GM12878 (cell line): ENCODE data around the gene EPB41L2. TPM values are rescaled to one million over a fixed set of nuclear protein-coding genes. Genes with fewer than 3 reads are reported as not detected.

Experiments used
- ATAC-seq: fragments of 200-7000 bp; cut with Tn5 transposase; 3 replicates; pipeline ENCODE4 v1.9.1; 2020; ENCODE audit warnings: mild to moderate bottlenecking, moderate library complexity
- BruUV-seq: library from RNA; stranded (reverse); fragments of 400-500 nt; replicated peaks from 2 replicates; lab custom pipeline; 2021; lab: Mats Ljungman, UMichigan
- CTCF ChIA-PET: fragments of 300-600 bp; sonication (Branson Sonifier 250); formaldehyde crosslinking; extraction: SDS; loops from one replicate; lab custom pipeline; 2021; ENCODE audit warnings: inconsistent platforms; lab: Yijun Ruan, JAX
- POLR2A ChIA-PET: fragments of 350-600 bp; formaldehyde crosslinking; extraction: SDS; loops from one replicate; lab custom pipeline; 2021; ENCODE audit warnings: inconsistent platforms; lab: Charles Lee
- RAD21 ChIA-PET: fragments of 300-600 bp; sonication (Branson Sonifier 250); formaldehyde crosslinking; loops from one replicate; lab custom pipeline; 2023; ENCODE audit warnings: antibody characterized with exemption; ENCODE audit not compliant: unreplicated experiment; lab: Charles Lee
- SMC1A ChIA-PET: fragments of 300-600 bp; sonication (Branson Sonifier 250); formaldehyde crosslinking; loops from one replicate; lab custom pipeline; 2023; ENCODE audit not compliant: unreplicated experiment, uncharacterized antibody; lab: Charles Lee
- DNase-seq: peaks from one replicate; pipeline ENCODE4 v3.0.0-alpha.2; 2011; ENCODE audit warnings: low read depth, low spot score
- FAIRE-seq: peaks from 3 replicates; lab custom pipeline; 2011; peaks lifted over from hg19 to GRCh38; lab: Jason Lieb, UNC
- H2AFZ ChIP-seq: 2 replicates; pipeline ENCODE4 v1.6.0; 2011; ENCODE audit warnings: low read depth, low read length, control low read depth; ENCODE audit not compliant: control insufficient read depth
- H3K27ac ChIP-seq: 2 replicates; pipeline ENCODE4 v1.5.1; 2011; ENCODE audit warnings: control low read depth; ENCODE audit not compliant: control insufficient read depth, insufficient read depth
- H3K27me3 ChIP-seq, 2 experiments: replicated peaks in 1 of 2; 2 replicates each; pipeline versions ENCODE4 v1.6.0 to v1.6.1; 2011; ENCODE audit warnings: low read length in 1 of 2; ENCODE audit not compliant: control insufficient read depth in 2 of 2, insufficient read depth in 2 of 2
- H3K36me3 ChIP-seq, 2 experiments: 2 replicates each; pipeline ENCODE4 v1.5.1; 2011; ENCODE audit warnings: low read length in 1 of 2; ENCODE audit not compliant: control insufficient read depth in 2 of 2, insufficient read depth in 2 of 2
- H3K4me1 ChIP-seq: 2 replicates; pipeline ENCODE4 v1.6.1; 2011; ENCODE audit warnings: mild to moderate bottlenecking, low read length, moderate library complexity, mixed read lengths; ENCODE audit not compliant: control insufficient read depth, insufficient read depth
- H3K4me2 ChIP-seq: 2 replicates; pipeline ENCODE4 v1.6.0; 2011; ENCODE audit warnings: control low read depth; ENCODE audit not compliant: control insufficient read depth, insufficient read depth
- H3K4me3 ChIP-seq: fragments of 200-600 bp; sonication (generic); 2 replicates; pipeline ENCODE4 v1.5.1; 2016
- H3K79me2 ChIP-seq: 2 replicates; pipeline ENCODE4 v1.6.0; 2011; ENCODE audit warnings: low read length; ENCODE audit not compliant: control insufficient read depth, insufficient read depth
- H3K9ac ChIP-seq: 2 replicates; pipeline ENCODE4 v1.8.0; 2011; ENCODE audit warnings: low read length, control low read depth, mixed read lengths; ENCODE audit not compliant: control insufficient read depth, insufficient read depth
- H3K9me3 ChIP-seq: replicated peaks from 3 replicates; pipeline ENCODE4 v1.5.1; 2011; ENCODE audit warnings: mild to moderate bottlenecking, low read length; ENCODE audit not compliant: control insufficient read depth, insufficient read depth
- H4K20me1 ChIP-seq: 2 replicates; pipeline ENCODE4 v1.6.0; 2011; ENCODE audit not compliant: control insufficient read depth, insufficient read depth
- EP300 ChIP-seq, 2 experiments: fragments of 150-350 bp in 1 of 2; IDR thresholded peaks; 2 replicates each; pipeline ENCODE4 v1.6.1; 2011 to 2012; ENCODE audit warnings: low read depth in 2 of 2, low read length in 2 of 2, borderline replicate concordance in 1 of 2, improper control_type of control experiment in 1 of 2, inconsistent platforms in 1 of 2; ENCODE audit not compliant: control insufficient read depth in 1 of 2
- SMAD1 ChIP-seq: fragments of 450-650 bp; IDR thresholded peaks from 2 replicates; pipeline ENCODE4 v1.6.1; 2018; ENCODE audit warnings: mild to moderate bottlenecking, low read depth; ENCODE audit not compliant: partially characterized antibody
- TCF3 ChIP-seq: IDR thresholded peaks from 2 replicates; pipeline ENCODE4 v1.6.1; 2012; ENCODE audit warnings: low read depth, mild to moderate bottlenecking, low read length, borderline replicate concordance; ENCODE audit not compliant: insufficient read depth
- USF1 ChIP-seq: IDR thresholded peaks from 2 replicates; pipeline ENCODE4 v1.6.1; 2011; ENCODE audit warnings: borderline replicate concordance, low read depth, mild to moderate bottlenecking, moderate library complexity, mixed read lengths, low read length; ENCODE audit not compliant: insufficient read depth; ENCODE audit errors: extremely low read length
- USF2 ChIP-seq: IDR thresholded peaks from 2 replicates; pipeline ENCODE4 v1.6.1; 2011; ENCODE audit warnings: low read depth, low read length, improper control_type of control experiment, borderline replicate concordance
- WGBS: methylation state at CpG from one replicate; pipeline ENCODE4 v1.1.6; 2016; ENCODE audit warnings: low lambda C conversion rate; ENCODE audit not compliant: insufficient replicate concordance, insufficient coverage; ENCODE audit errors: missing lambda C conversion rate; 5-methylcytosine and 5-hydroxymethylcytosine counted together
- in situ Hi-C: fragments of 300-500 bp; cut with MboI; formaldehyde crosslinking; loops from 9 replicates; pipeline ENCODE4 v1.14.3; 2018; ENCODE audit warnings: mixed read lengths
- intact Hi-C: fragments of 100-400 bp; cut with micrococcal nuclease; formaldehyde crosslinking; loops from one replicate; pipeline ENCODE4 v1.14.2; 2022; ENCODE audit not compliant: unreplicated experiment
- polyA plus RNA-seq, 11 experiments: library from polyadenylated mRNA; depleted of rRNA in 4 of 11; unstranded in 6 of 11; stranded (reverse) in 5 of 11; fragments of >200 nt; fragmentation: Nextera tagmentation in 4 of 11; fragmentation: Illumina TruSeq in 1 of 11; extraction: Ambion mirVana in 4 of 11; extraction: Trizol in 1 of 11; gene quantifications; 1 replicate in 1 of 11; 2 replicates in 10 of 11; pipeline versions ENCODE4 v1.2.1 to v1.2.3, GENCODE V29; 2011 to 2016; ENCODE audit warnings: inconsistent platforms in 2 of 11, missing spikeins in 2 of 11, low read depth in 1 of 11
- total RNA-seq, 4 experiments: library from RNA; depleted of rRNA in 3 of 4; stranded (reverse); fragments of >200 nt in 3 of 4; fragmentation: Illumina TruSeq in 1 of 4; extraction: Trizol in 1 of 4; gene quantifications; 2 replicates each; pipeline versions ENCODE4 v1.2.1 to v1.2.3, GENCODE V29; 2013 to 2021
- TF ChIP-seq, protein P1 (sequence below), 3 experiments: IDR thresholded peaks in 2 of 3; conservative IDR thresholded peaks in 1 of 3; 2 replicates each; pipeline ENCODE4 v1.5.1; 2011; ENCODE audit warnings: low read depth in 3 of 3, low read length in 3 of 3, mild to moderate bottlenecking in 3 of 3, control low read depth in 2 of 3, moderate library complexity in 2 of 3, inconsistent platforms in 1 of 3, mixed read lengths in 1 of 3; ENCODE audit not compliant: control insufficient read depth in 2 of 3, insufficient read depth in 1 of 3; ENCODE audit errors: extremely low read depth in 1 of 3

Gene EPB41L2
- total and polyA plus RNA-seq, 10 of the 15 experiments (the other 5 are each of a cell fraction or from before 2014, with no cell fraction given) = 7.4 to 41.6 (median 19.0) TPM

DNA sequence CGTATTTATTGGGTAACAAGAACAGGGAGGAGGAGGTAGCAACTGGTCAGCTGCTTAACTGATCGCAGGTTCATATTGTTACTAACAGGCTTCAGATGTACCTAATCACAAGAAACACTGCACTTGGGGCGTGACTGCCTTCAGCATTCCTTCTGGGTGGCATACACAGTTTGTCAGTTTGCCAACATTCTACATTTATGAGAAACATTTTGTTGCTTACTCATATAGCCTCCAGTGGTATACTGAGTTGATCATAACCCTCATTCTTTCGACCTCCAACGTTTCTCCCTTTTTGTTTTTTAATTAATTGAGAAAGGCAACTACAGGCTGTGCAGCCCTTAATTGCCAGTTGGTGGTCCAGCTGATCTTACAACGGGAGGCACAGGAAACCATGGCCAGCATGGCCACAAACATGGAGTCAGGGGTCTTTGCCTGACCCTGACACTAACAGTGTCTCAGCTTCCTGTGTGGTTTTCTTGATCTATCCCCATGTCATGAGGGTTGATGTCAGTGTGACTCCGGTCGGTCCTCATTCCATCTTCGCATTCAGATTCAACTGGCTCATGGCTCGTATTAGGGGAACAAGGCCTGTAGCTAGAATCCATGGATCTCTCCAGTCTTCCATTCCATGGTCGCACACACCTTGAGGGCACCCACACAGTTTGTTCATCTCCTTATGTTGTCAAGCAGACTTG, 9.4 kb downstream of the EPB41L2 start:
- Histone ChIP-seq H3K9me3 (peaks cover 20% of the 10 kb centered on the region), H2AFZ (no peak overlapping the region), H3K27ac (no peak overlapping the region)
- in situ Hi-C loops = no loop called here
- 98% methylated on average over 11 of the region's 11 CpGs for WGBS
- TF ChIP-seq TCF3 = no peak
- no peak for TF ChIP-seq SMAD1
- TF ChIP-seq, protein P1, sequence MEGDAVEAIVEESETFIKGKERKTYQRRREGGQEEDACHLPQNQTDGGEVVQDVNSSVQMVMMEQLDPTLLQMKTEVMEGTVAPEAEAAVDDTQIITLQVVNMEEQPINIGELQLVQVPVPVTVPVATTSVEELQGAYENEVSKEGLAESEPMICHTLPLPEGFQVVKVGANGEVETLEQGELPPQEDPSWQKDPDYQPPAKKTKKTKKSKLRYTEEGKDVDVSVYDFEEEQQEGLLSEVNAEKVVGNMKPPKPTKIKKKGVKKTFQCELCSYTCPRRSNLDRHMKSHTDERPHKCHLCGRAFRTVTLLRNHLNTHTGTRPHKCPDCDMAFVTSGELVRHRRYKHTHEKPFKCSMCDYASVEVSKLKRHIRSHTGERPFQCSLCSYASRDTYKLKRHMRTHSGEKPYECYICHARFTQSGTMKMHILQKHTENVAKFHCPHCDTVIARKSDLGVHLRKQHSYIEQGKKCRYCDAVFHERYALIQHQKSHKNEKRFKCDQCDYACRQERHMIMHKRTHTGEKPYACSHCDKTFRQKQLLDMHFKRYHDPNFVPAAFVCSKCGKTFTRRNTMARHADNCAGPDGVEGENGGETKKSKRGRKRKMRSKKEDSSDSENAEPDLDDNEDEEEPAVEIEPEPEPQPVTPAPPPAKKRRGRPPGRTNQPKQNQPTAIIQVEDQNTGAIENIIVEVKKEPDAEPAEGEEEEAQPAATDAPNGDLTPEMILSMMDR (IDR thresholded peaks at IDR 0.05 in 2 of 3, conservative IDR thresholded peaks at IDR 0.05 in 1 of 3; ENCODE audit: control insufficient read depth in 2 of 3, extremely low read depth in 1 of 3, insufficient read depth in 1 of 3, low read depth in 3 of 3, low read length in 3 of 3) = no peak
- TF ChIP-seq USF1 = no peak
- no peak for TF ChIP-seq EP300 (IDR thresholded peaks at IDR 0.05; ENCODE audit: borderline replicate concordance in 1 of 2, control insufficient read depth in 1 of 2, low read depth in 2 of 2, low read length in 2 of 2)
- TF ChIP-seq USF2 = no peak
- TF ChIP-seq, all 136 proteins: peak for 0
- ChIA-PET RAD21 (no interaction called here), SMC1A (no interaction called here), CTCF (no interaction called here), POLR2A (no interaction called here)
- intact Hi-C loops = no loop called here
- no peak for FAIRE-seq
- no peak overlapping the region for H3K4me2 ChIP-seq
- H3K36me3 ChIP-seq = no peaks in the 10 kb centered on the region
- no peak for DNase-seq
- no peaks in the 10 kb centered on the region for H3K4me1 ChIP-seq
- H3K27me3 ChIP-seq = no peaks in the 10 kb centered on the region
- H3K4me3 ChIP-seq = no peak overlapping the region
- no peak overlapping the region for H3K9ac ChIP-seq
- H4K20me1 ChIP-seq = no peaks in the 10 kb centered on the region
- no TSS peak for BruUV-seq
- ATAC-seq = no peak
- H3K79me2 ChIP-seq = peaks cover 12% of the 10 kb centered on the region
